Measurements from ENCODE around the gene TACC2. TPM values are rescaled to one million over a fixed set of nuclear protein-coding genes. Genes with fewer than 3 reads are reported as not detected.

TACC2 gene
- total RNA-seq, 6 experiments from 2014 or later = 16.2 to 21.1 (median 18.8) TPM

DNA sequence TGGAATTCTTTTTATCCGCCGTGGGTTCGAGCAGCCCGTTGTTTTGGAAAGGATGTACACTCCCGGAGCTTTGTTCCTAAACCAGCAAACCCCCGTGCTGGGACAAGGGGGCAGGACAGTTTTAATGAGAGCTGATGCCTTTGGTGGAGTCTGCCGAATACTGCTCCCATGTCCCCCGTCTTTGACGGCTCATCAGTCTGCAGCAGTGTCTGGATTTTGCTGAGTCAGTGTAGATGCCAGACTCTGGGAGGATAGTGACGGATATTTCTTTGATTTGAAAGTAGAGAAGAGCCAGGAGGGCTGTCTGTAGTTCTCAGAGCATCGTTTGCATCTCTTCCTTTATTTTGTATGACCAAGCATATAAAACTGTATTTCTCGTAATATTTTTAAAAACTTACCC is 207.3 kb downstream of the TACC2 start:
- intact Hi-C loops (cut with DNase I) = loop anchor here in 1 of 2 donors (10.0 kb wide), 1 partner anchor 51 kb away; no protein-coding TSS in a partner anchor
- TF ChIP-seq POLR2A (IDR thresholded peaks at IDR 0.05) = no peak
- TF ChIP-seq, protein P1, sequence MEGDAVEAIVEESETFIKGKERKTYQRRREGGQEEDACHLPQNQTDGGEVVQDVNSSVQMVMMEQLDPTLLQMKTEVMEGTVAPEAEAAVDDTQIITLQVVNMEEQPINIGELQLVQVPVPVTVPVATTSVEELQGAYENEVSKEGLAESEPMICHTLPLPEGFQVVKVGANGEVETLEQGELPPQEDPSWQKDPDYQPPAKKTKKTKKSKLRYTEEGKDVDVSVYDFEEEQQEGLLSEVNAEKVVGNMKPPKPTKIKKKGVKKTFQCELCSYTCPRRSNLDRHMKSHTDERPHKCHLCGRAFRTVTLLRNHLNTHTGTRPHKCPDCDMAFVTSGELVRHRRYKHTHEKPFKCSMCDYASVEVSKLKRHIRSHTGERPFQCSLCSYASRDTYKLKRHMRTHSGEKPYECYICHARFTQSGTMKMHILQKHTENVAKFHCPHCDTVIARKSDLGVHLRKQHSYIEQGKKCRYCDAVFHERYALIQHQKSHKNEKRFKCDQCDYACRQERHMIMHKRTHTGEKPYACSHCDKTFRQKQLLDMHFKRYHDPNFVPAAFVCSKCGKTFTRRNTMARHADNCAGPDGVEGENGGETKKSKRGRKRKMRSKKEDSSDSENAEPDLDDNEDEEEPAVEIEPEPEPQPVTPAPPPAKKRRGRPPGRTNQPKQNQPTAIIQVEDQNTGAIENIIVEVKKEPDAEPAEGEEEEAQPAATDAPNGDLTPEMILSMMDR (IDR thresholded peaks at IDR 0.05) = no peak
- Histone ChIP-seq H3K4me3 (no peak overlapping the region), H3K4me1 (peaks cover 0 to 10% (median 0%) of the 10 kb centered on the region in 4 donors), H3K36me3 (peaks cover 0 to 3% (median 0%) of the 10 kb centered on the region in 4 donors), H3K27ac (no peak overlapping the region), H3K27me3 (no peaks in the 10 kb centered on the region), H3K9me3 (no peaks in the 10 kb centered on the region)
- ATAC-seq = no peak
- 88% methylated on average over 12 of the region's 12 CpGs for WGBS (ENCODE audit: insufficient coverage, low coverage, low lambda C conversion rate, missing lambda C conversion rate)
- DNase-seq = no peak

DNA sequence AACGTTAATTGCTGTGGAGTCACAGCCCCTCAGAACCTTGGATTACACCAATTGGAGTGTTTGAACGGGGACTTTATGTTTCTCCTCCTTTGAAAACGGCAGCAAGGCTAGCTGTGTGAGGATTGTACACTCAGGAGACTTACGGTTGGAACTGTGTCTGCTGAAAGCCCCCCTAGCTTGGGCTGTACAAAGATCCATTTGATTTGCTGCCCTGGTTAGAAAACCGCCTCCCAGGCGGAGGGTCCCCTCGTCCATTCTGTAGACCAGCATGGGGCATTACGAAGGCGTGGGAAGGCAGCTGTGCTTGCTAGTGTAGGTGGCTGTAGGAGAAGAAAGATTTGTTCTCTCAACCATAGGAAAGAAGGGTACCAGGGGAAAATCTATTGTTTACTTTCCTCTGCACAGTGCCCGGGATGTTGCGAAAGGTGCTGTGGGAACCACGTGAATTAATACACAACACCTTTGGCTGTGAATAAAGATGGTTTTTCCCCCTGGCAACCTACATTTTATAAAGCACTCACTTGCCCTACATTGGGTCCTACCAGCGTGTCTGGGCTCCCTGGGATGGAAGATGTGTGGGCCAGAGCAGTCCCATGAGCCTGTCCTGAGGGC is 208.8 kb downstream of the TACC2 start:
- 57% methylated on average over 9 of the region's 13 CpGs for WGBS (ENCODE audit: insufficient coverage, low coverage, low lambda C conversion rate, missing lambda C conversion rate)
- intact Hi-C loops (cut with DNase I) = loop anchor here in 1 of 2 donors (10.0 kb wide), 1 partner anchor 53 kb away; no protein-coding TSS in a partner anchor
- Histone ChIP-seq H3K27ac (no peak overlapping the region), H3K27me3 (no peaks in the 10 kb centered on the region), H3K4me3 (no peak overlapping the region), H3K4me1 (peaks cover 0 to 10% (median 0%) of the 10 kb centered on the region in 4 donors), H3K9me3 (no peaks in the 10 kb centered on the region), H3K36me3 (peaks cover 0 to 3% (median 0%) of the 10 kb centered on the region in 4 donors)
- DNase-seq (peak; percentile 65 to 75 (median 72)), ATAC-seq (peak; percentile 83 to 91 (median 89))
- TF ChIP-seq POLR2A (IDR thresholded peaks at IDR 0.05) = no peak
- TF ChIP-seq, protein P1 (IDR thresholded peaks at IDR 0.05) = no peak

- H3K9me3 ChIP-seq = no peaks in the 10 kb centered on the region
- H3K4me3 ChIP-seq = no peak overlapping the region
- H3K36me3 ChIP-seq = peaks cover 0 to 3% (median 0%) of the 10 kb centered on the region in 4 donors
- H3K27ac ChIP-seq = no peak overlapping the region
- H3K27me3 ChIP-seq = no peaks in the 10 kb centered on the region
- intact Hi-C loops (cut with DNase I) = loop anchor here in 1 of 2 donors (10.0 kb wide), 1 partner anchor 54 kb away; no protein-coding TSS in a partner anchor
- 100% methylated on average over 6 of the region's 12 CpGs for WGBS (ENCODE audit: insufficient coverage, low coverage, low lambda C conversion rate, missing lambda C conversion rate)
- H3K4me1 ChIP-seq = peaks cover 0 to 10% (median 0%) of the 10 kb centered on the region in 4 donors
- no peak for TF ChIP-seq POLR2A (IDR thresholded peaks at IDR 0.05)
- TF ChIP-seq, protein P1 (IDR thresholded peaks at IDR 0.05) = no peak
- ATAC-seq = peak in 1 of 4 donors; percentile 12
- no peak for DNase-seq
Observed at GRCh38 chr10:122198631-122199030, 209.7 kb downstream of the TACC2 start.

DNA sequence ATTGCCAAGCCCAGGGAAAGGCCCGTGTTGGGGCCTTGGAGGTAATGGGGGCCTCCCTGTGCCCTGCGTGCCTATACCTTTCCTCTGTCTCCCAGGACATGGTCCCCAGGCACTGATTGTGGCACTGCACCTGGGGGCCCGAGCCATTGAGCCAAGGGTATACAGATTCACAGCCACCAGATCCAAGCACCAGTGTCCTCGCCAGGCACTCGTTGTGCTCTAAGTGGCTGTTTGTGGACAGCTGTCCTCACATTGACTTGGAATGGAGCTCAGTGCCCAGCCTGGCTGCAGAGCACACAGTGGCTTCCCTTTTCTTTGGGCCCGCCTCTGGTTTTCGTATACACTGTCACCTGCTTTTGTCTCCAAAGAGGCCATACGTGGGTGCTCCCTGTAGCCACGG is 210.1 kb downstream of the TACC2 start:
- Histone ChIP-seq H3K27me3 (no peaks in the 10 kb centered on the region), H3K4me1 (peaks cover 0 to 10% (median 0%) of the 10 kb centered on the region in 4 donors), H3K9me3 (no peaks in the 10 kb centered on the region), H3K27ac (no peak overlapping the region), H3K36me3 (peaks cover 0 to 3% (median 0%) of the 10 kb centered on the region in 4 donors), H3K4me3 (no peak overlapping the region)
- ATAC-seq (no peak), DNase-seq (no peak)
- 50% methylated on average over 2 of the region's 9 CpGs for WGBS (ENCODE audit: insufficient coverage, low coverage, low lambda C conversion rate, missing lambda C conversion rate)
- no peak for TF ChIP-seq POLR2A (IDR thresholded peaks at IDR 0.05)
- TF ChIP-seq, protein P1 (IDR thresholded peaks at IDR 0.05) = no peak
- intact Hi-C loops (cut with DNase I) = loop anchor here in 1 of 2 donors (10.0 kb wide), 1 partner anchor 54 kb away; no protein-coding TSS in a partner anchor
